Activated T-helper 9 cell treated with anti-CD3 and anti-CD28 coated beads, Interleukin-2, amount 50 U/mL, for 16 hours (primary cell): ENCODE data around the gene CDH12.
"Not testable (repeated sequence)": the region's sequence is repeated elsewhere in the genome, so short reads cannot be mapped to it uniquely, and the experiment has no call there.

ENCODE experiments used
- DNase-seq: peaks from one replicate; pipeline ENCODE4 v3.0.0-alpha.2; 2020; ENCODE audit warnings: low read depth

CDH12 gene

DNA sequence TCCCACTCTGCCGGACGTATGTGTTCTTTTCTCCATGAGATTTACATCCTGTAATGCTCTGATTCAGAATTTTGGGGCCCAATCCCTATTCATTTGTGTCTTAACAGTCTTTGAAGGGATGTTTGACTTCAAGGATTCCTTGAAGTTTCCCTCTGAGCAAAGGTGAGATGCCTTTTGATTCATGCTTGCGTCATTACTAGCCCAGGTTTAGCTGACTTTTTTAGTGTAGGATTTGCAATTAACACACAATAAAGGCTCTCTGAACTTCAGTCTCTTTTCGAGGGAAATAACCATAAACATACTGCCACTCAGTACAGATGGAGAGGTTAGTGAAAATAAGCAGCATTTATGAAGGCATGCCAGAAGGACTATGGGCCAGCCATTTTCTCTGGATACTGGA, 842.3 kb downstream of the CDH12 start:
- not testable (repeated sequence) for DNase-seq

DNA sequence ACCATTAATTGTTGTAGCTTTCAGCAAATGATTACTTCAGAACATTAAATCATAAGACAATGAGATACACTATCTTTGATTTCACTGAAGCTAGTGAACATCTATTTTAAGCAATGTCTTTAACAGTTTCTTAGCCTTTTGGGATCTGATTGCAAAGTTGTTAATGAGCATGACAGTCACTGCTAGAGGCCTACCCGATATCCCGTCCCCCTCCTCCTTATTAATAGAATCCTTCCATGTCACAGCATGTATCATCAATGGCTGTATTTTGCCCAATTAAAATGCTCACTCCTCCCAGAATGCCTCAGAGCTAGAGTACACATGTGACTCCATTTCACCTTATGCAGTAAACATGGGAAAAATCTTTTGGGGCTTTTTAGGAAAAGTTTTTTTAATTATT, 852.0 kb downstream of the CDH12 start:
- DNase-seq: not testable (repeated sequence)

DNA sequence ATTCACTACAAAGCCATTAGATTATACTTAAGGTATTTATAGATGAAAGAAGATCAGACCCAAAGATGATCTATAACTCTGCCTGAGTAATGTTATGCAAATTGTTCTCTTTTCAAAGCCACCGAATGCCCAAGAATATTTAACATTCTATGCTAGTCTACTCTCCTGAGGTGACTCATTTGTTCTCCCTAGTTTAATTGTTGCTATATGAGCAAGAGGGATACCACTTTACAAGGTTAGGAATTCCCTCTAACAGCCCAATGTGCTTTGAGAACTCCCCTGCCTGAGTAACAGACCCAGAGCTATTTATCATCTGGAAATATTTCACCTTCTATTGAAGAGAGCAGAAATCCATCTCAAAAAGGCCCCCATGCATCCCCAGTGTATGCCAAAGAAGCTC, 867.3 kb downstream of the CDH12 start:
- DNase-seq: not testable (repeated sequence)

DNA sequence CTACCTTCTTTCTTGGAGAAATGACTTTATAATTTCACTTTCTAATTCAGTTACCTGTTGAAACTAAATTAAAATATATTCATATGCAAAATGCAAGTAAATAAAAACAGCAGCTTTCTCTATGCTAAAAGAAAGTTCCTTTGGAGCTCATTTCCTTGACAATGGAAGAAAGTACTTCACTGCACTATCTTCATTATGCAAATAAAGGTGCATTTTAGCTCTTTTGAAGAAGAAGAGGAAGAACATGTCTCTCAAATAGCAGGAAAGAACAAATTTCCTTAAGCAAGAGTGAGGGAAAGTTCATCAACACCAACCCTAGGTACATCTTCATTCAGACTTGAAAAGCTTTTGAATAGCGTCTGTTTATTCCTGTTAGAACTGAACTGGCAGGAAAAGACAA, 901.6 kb downstream of the CDH12 start:
- not testable (repeated sequence) for DNase-seq

DNA sequence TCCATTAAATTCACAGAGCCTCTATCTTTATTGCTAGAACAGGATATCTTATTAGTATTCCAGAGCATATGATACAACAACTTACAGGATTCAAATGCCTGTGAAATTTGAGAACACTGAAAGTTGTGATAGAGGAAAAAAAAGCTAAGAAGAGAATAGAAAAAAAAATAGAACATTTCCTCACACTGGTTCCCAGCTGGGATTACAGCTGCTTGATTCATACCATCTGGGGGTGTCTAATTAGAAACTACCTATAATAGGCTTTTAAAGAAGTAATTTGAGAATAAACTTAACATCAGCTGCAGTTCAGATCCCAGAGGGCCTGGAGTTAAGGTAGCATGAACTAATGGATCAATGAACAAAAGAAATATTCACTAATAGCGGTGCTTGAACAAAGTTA, 922.0 kb downstream of the CDH12 start:
- no peak for DNase-seq

DNA sequence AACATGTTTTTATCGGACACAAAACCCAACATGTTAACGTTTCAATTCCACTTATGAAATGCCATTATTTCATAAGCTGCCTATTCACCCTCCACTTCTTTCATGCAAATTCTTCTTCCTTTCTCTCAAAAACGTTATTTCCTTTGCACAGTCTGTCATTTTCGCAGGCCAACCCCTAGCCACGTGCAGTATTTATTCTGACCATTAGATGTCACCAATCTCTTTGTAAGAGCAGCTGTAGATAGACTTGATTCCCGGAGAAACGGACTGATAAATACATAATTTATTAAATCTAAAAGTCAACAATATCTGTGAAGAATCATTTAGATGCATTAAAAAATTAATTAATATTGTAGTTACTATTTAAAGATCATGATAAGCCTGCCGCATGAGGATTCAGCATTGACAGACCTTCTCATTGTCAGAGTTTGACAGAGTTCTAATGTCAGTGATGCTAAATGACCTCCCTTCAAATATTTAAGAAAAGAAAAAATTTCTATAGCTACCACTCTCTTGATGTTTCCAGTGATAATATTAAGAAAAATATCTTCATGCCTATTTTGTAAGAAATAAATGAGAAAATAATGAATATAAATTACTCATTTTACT, 933.6 kb downstream of the CDH12 start:
- DNase-seq: no peak

DNA sequence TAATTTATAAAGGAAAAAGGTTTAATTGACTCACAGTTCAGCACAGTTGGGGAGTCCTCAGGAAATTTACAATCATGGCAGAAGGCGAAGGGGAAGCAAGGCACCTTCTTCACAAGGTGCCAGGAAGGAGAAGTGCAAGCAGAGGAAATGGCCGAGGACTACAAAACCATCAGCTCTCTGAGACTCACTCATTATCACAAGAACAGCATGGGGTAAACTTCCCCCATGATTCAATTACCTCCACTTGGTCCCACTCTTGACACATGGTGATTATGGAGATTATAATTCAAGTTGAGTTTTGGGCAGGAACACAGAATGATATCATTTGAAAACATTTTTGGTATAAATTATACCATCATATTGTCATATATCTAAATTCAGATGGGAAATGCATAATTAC, 934.7 kb downstream of the CDH12 start:
- DNase-seq: no peak

DNA sequence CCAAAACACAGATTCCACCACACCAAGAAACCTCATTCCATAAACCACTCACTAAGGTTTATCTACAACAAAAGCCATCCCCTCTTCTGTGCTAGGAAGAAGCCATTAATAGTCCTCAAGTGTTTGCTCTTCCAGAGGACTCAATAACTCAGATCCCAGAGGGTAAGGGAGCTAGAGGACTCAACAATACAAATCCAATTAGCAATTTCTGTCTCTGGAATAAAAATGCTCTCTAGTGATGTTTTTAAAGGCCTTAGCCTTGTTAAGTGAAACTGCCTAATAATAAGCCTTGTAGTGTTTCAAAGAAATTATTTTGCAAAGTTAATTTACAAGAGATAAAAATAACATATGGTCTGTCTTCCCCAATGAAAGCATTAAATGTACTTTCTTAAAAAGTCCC, 942.4 kb downstream of the CDH12 start:
- DNase-seq: no peak

DNA sequence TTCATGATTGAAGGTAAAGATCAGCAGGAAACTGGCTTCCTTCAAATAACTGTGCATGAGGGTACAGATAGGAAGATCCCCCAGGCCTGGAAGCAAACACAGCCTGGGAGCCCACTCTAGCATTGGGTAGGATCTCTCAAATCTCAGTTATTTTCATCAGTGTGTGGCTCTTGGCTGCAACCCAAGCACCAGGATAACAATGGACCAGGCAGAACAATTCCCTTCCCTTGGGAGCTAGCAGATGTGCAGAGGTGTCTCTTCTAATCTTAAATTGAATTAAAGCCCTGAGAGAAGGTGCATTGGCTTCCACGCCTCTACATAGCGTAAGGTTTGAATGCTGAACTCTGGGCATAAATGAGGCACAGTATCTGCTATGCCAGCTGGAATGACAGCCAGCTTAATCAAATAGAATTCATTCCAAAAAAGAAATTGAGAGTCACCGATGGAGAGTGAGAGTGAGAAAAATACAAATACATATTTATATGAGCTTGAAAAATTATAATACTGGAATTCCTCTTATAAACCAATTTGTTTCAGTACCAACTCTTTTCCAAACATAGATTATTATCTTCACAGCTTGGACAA, 957.3 kb downstream of the CDH12 start:
- no peak for DNase-seq

DNA sequence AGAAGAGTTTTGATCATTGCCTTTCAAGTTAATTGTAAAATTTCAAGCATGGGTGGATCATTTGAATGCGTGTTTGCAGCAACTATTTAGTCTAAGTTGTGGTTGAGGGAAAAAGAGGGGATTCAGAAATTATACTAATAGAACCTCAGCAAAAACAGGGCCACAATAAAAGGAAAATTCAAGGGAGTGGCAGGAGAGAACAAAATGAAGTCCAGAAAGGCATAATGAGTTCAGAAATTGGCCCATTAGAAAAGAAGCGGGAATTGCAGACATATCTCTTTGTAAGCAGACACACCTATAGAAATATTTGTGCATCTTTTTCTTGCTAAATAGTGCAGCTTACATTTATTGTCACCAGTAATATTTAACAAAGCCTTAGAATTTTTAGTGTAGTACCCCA, 960.0 kb downstream of the CDH12 start:
- no peak for DNase-seq

DNA sequence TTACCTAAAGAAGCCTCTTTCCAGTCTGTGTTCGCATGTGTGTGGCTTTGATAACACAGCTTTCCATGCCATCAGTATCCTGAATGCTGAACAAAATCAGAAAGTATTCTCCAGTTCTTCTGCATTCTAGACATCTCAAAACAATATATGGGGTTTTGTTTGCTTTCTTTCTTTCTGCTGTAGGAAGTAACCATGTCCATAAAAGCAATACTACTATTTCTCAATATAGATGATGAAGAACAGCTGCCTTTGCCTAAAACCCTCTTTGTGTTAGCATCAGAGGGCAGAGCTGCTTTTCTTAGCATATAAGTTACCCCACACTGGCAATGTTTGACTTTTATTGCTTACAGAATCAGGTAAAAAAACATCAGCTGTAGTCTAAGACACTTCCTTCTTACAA, 963.6 kb downstream of the CDH12 start:
- DNase-seq: no peak

DNA sequence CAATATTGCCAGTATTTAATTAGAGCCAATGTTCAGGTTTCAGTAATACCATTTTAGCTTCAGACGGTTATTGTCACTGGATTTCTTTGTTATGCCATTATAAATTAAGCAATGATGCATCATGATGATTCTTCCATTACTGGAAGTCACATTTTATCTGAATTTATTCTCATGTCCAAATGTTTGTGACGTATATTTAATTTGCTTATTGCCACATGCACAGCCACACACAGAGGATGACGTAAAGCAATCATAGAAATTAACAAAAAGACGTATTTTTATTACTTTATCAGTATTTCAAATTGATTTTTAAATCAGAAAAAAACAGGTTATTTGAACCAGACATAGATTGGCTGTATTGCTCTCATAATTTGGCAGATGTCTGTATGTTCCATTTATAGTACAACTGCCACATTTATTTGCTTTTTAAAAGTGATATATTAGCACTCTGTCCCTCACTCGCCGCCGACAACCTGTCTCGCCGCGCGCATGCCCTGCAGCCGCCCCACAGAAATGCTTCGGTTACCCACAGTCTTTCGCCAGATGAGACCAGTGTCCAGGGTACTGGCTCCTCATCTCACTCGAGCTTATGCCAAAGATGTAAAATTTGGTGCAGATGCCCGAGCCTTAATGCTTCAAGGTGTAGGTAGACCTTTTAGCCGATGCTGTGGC, 970.9 kb downstream of the CDH12 start:
- DNase-seq: no peak

DNA sequence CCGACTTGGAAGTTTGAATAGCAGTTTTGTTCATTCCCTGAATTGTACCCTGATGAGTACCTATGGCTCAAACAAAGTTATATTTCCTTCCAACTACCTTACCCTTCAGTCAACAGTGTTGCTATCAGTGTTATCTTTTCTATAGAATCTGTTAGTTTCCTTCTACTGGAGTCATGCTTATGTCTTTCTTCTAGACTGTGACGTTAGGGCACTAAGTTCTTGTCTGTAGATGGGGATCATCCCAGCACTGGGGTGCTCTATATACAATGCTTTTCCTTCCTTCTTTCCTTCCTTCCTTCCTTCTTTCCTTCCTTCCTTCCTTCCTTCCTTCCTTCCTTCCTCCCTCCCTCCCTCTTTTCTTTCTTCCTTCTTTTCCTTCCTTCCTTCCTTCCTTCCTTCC, 973.0 kb downstream of the CDH12 start:
- DNase-seq: no peak

DNA sequence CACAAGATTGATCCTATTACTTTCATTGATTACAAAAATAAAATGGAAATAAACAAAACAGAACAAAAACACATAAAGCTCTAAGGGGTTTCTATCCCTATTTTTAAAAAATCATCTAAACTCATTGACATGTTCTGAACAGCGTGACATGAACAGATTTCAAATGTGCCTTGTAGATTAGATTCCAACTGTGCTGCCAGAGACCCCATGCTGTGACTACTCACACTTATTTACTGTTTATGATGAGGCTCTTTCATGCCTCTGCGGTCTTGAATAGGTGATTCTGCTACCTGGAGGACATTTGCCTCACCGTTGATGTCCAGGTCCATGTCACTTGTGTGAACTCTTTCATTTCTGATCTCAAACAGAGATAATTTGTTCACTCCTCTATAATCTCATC, 990.2 kb downstream of the CDH12 start:
- DNase-seq: no peak

DNA sequence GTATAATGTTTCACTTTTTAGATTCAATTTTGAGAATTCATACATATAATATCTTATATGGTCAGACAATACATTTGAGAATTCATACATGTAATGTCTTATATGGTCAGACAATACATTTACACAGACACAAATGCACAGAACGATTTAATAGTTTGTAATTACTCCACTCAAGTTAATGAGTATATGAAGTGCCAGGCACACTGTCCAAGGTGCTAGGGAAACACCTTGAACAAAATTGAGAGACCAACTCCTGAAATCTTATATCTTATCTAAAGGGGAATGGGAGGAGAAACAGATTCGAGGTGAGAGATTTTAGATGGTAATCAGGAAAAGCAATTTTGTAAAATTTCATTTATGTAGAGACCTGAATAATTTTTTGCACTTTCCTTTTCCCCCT, 994.7 kb downstream of the CDH12 start:
- DNase-seq: no peak

DNA sequence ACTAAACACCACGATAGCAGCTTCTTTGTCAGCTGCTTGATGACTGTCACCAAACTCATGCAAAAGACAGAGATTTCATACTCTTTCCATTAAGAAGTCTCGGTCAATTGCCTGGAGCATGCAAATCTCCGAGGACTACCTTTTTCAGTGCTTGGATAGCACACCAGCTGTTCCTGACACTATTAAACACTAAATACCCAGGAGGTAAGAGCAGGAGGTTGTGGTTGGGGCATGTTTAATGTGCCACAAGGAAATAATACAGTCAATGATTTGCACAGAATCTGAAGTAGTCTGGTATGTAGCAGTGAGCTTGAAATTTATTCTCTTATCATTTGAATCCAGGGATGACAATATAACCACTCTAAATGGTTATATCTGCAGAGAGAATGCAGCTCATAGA, 996.2 kb downstream of the CDH12 start:
- no peak for DNase-seq

DNA sequence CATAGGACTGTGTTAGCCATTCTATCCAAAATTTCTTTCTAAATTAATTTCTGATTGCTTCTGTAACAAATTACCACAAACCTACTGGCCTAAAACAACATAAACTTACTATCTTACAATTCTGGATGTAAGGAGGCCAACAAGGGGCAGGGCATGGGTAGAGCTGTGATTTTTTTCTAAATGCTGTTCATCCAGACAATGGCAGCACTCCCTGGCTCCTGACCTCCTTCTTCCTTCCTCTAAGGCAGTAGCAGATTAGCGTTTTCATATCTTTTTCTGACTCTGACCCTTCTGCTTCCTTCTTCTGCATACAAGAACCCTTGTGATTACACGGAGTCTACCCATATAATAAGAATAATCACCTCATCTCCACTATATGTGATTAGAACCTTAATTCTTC, 1005.8 kb downstream of the CDH12 start:
- no peak for DNase-seq

DNA sequence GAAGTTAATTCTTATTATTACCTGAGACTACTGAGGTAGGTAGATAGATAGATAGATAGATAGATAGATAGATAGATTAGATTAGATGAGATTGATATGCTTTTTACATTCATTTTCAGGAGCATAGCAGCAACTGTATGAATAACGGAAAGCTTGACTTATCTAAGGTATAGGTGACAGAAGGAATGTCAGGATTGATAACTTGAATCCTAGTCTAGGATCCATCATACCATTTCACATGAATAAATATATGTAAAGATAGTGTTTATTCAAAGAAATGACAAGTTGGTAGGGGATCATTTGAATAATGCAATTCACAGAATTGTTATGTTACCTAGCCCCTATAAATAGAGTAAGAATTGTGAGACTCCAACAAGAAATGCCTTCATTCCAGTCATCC, 1008.2 kb downstream of the CDH12 start:
- DNase-seq: no peak

DNA sequence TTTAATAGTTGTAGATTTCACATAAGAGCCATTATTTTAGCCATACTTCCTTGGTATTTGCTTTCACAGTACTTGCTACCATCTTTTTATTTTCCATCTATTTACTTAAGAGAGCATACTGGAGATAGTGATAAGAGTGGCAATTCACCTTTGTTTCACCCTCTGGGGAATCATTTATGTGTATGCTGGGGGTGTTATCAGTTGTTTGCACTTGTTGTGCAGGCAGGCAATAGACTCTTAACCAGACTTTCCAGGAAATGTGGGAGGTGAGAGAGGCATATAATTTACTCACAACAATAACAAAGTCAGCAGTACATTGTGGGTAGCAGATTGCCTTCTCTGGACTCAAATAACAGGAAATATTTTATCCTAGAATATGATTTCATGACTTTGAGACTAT, 1018.3 kb downstream of the CDH12 start:
- no peak for DNase-seq

DNA sequence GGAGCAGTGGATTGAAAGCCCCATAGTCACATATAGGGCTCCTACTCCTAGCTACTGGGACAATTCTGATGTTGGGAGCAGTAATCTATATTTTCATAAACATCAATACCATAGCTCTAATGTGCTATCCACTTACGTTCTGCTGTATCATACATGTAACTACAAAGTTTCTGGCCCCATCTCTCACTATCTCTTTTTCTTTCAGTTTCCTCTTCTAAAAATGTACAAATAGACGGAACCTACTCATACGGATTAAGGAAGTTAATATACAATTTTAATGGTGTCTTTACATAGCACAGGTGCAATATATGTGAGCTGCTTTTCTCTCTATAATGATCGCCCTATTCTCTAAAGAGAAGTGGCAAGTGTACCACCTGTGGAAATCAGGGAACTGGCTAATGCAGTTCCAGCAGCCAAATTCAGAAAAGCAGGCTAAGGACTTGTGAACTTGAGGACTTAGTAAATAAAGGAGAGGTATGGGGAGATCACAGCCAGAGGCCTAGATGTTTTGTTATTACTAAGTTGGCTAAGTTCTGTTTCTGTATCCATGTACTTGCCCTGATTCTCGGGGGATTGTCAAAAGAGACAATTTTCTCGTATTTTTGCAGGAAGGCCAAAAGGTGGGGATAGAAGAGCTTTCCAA, 1021.9 kb downstream of the CDH12 start:
- no peak for DNase-seq

DNA sequence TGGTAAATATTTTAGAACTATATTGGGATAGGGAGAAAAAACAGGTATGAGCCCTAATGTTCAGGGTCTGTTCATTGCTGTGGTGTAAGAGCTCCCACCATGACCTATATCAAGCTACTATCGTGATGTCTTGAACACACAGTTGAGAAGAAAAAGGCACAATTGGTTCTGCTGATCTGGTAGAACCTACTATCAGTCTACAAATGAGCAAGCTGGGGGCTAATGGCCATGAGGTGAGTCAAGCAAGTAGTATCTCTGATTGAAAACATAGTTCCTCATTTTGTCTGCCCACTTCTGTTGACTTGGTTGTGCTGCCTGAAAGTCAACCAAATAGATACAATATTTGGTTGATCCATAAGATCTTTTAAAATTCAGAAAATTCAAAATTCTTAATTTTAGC, 1026.3 kb downstream of the CDH12 start:
- no peak for DNase-seq

DNA sequence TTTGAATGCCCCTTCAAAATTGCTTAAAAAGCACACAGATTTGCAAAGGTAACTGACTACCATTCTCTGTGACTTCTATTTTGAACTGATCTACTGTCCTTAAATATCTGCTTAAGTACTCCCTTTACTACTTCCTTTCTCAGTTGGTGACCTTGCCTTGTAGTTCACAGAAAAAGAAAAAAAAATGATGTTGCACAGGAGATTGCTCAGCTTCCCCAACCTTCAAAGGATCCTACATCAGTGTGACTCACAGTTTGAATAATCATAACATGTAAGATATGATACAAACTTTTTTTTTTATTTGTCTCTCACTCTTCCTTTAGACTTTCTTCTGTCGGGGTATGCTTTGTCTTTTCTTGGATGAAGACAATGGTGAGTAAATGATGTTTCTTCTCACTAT, 1029.6 kb downstream of the CDH12 start:
- DNase-seq: no peak

DNA sequence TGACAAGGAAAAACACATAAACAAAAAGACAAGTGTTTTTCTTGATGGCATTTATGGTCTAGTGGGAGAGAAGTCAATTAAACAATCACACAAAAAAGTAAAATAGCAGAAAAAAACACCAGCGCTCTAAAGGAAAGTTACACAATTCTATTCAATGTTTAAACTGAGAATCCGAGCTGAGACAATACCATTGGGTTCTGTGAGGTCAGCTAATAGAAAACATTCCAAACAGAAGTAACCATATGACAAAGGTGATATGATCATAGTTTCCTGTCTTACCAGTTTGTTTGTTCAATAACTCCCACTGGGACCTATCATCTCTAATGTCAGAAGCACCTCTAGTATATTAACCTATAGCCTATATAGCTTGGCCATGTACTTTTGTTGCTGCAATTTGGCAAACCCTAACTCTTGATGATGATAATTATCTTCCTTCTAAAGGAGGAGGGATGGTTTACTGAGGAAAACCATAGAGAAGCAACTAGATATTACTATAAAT, 1030.0 kb downstream of the CDH12 start:
- no peak for DNase-seq
